ENCODE results near the gene ENO4. TPM values are rescaled to one million over a fixed set of nuclear protein-coding genes. Genes with fewer than 3 reads are reported as not detected.

The ENO4 gene
- total RNA-seq, 2 experiments from 2014 or later: not detected

Other genes starting within 250 kb of the ENO4 start
- gene PNLIPRP2, start 228.5 kb upstream of the ENO4 start, total RNA-seq: not detected
- not detected for gene HSPA12A, start 106.9 kb upstream of the ENO4 start, total RNA-seq
- not detected for gene SHTN1, start 155.7 kb downstream of the ENO4 start, total RNA-seq